OCI-LY1 (cell line): ENCODE results near the gene OR10G3.

Experiments
- H2AFZ ChIP-seq: fragments of 200-600 bp; sonication (generic), shearing (Covaris generic); 2 replicates; pipeline ENCODE4 v1.6.0; 2014; ENCODE audit warnings: antibody characterized with exemption, mild to moderate bottlenecking, low read length
- H3F3A ChIP-seq: fragments of 200-600 bp; sonication (generic), shearing (Covaris generic); 2 replicates; pipeline ENCODE4 v1.6.0; 2014; ENCODE audit warnings: mild to moderate bottlenecking, antibody characterized with exemption, low read length, moderate library complexity; ENCODE audit not compliant: insufficient read depth
- H3K27ac ChIP-seq: fragments of 200-600 bp; sonication (generic); 2 replicates; pipeline ENCODE4 v1.5.1; 2014; ENCODE audit warnings: low read length, mixed run types, mild to moderate bottlenecking, low read depth; ENCODE audit not compliant: poor library complexity, severe bottlenecking
- H3K27me3 ChIP-seq: fragments of 200-600 bp; sonication (generic); 2 replicates; pipeline ENCODE4 v1.6.0; 2014; ENCODE audit warnings: antibody characterized with exemption, mild to moderate bottlenecking, low read length, moderate library complexity; ENCODE audit not compliant: insufficient read depth
- H3K36me3 ChIP-seq: fragments of 200-600 bp; sonication (generic); 2 replicates; pipeline ENCODE4 v1.6.1; 2014; ENCODE audit warnings: mild to moderate bottlenecking, antibody characterized with exemption, low read length, moderate library complexity, mixed read lengths; ENCODE audit not compliant: insufficient read depth
- H3K4me1 ChIP-seq: fragments of 200-600 bp; sonication (generic); 2 replicates; pipeline ENCODE4 v1.5.1; 2014; ENCODE audit warnings: mild to moderate bottlenecking, low read length, moderate library complexity; ENCODE audit not compliant: insufficient read depth, severe bottlenecking
- H3K4me2 ChIP-seq: fragments of 200-600 bp; sonication (generic), shearing (Covaris generic); 2 replicates; pipeline ENCODE4 v1.6.1; 2014; ENCODE audit warnings: low read length
- H3K4me3 ChIP-seq: fragments of 200-600 bp; sonication (generic); 2 replicates; pipeline ENCODE4 v1.5.1; 2014; ENCODE audit warnings: low read length, low read depth, mild to moderate bottlenecking, mixed read lengths; ENCODE audit not compliant: poor library complexity, severe bottlenecking
- H3K79me2 ChIP-seq: fragments of 200-600 bp; shearing (Covaris generic); 2 replicates; pipeline ENCODE4 v1.6.1; 2016; ENCODE audit warnings: mixed run types, low read length, mixed read lengths; ENCODE audit not compliant: insufficient read depth
- H3K9ac ChIP-seq: fragments of 200-600 bp; sonication (generic), shearing (Covaris generic); 2 replicates; pipeline ENCODE4 v1.6.1; 2014; ENCODE audit warnings: mild to moderate bottlenecking, low read length, mixed read lengths
- H3K9me2 ChIP-seq: fragments of 200-600 bp; sonication (generic), shearing (Covaris generic); 2 replicates; pipeline ENCODE4 v1.6.1; 2014; ENCODE audit warnings: low read depth, mild to moderate bottlenecking, low read length, mixed read lengths
- H3K9me3 ChIP-seq: fragments of 200-600 bp; shearing (Covaris generic); 2 replicates; pipeline ENCODE4 v1.6.1; 2014; ENCODE audit warnings: low read length, mixed read lengths
- H4K20me1 ChIP-seq: fragments of 200-600 bp; sonication (generic), shearing (Covaris generic); 2 replicates; pipeline ENCODE4 v1.6.0; 2016; ENCODE audit warnings: mild to moderate bottlenecking, low read length; ENCODE audit not compliant: insufficient read depth
- EZH2 ChIP-seq: fragments of 200-600 bp; sonication (generic), shearing (Covaris generic); IDR thresholded peaks from 2 replicates; pipeline ENCODE4 v1.8.0; 2017; ENCODE audit warnings: borderline replicate concordance, mixed run types, mild to moderate bottlenecking, antibody characterized with exemption, low read length, moderate library complexity, mixed read lengths
- TF ChIP-seq, protein P1 (sequence below): fragments of 200-600 bp; sonication (generic), shearing (Covaris generic); IDR thresholded peaks from 2 replicates; pipeline ENCODE4 v1.5.1; 2017; ENCODE audit warnings: mild to moderate bottlenecking, antibody characterized with exemption, low read length, moderate library complexity, mixed read lengths

OR10G3 gene

DNA sequence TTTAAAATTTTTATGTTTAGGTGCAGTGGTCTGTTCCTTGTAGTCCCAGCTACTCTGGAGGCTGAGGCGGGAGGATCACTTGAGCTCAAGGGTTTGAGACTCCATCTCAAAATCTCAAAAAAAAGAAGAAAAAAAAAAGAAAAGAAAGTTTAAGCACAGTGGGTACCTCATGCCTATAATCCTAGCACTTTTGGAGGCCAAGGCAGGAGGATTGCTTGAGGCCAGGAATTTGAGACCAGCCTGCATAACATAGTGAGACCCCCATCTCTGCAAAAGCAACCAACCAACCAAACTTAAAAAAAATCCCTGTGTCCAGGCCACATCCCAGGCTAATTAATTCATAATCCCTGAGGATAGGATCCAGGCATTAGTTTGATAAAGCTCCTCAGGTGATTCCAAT is 50.4 kb downstream of the OR10G3 start:
- Histone ChIP-seq H3K9me2 (no peaks in the 10 kb centered on the region), H4K20me1 (no peaks in the 10 kb centered on the region), H3F3A (no peaks in the 10 kb centered on the region), H2AFZ (no peak overlapping the region), H3K36me3 (no peaks in the 10 kb centered on the region), H3K27me3 (no peaks in the 10 kb centered on the region; the same call in 1 of the 2 replicates), H3K4me1 (peaks cover 17% of the 10 kb centered on the region), H3K4me2 (no peak overlapping the region), H3K27ac (no peak overlapping the region), H3K9me3 (no peaks in the 10 kb centered on the region), H3K79me2 (no peaks in the 10 kb centered on the region), H3K9ac (no peak overlapping the region), H3K4me3 (no peak overlapping the region)
- no peak for TF ChIP-seq EZH2
- TF ChIP-seq, protein P1, sequence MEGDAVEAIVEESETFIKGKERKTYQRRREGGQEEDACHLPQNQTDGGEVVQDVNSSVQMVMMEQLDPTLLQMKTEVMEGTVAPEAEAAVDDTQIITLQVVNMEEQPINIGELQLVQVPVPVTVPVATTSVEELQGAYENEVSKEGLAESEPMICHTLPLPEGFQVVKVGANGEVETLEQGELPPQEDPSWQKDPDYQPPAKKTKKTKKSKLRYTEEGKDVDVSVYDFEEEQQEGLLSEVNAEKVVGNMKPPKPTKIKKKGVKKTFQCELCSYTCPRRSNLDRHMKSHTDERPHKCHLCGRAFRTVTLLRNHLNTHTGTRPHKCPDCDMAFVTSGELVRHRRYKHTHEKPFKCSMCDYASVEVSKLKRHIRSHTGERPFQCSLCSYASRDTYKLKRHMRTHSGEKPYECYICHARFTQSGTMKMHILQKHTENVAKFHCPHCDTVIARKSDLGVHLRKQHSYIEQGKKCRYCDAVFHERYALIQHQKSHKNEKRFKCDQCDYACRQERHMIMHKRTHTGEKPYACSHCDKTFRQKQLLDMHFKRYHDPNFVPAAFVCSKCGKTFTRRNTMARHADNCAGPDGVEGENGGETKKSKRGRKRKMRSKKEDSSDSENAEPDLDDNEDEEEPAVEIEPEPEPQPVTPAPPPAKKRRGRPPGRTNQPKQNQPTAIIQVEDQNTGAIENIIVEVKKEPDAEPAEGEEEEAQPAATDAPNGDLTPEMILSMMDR = no peak

- TF ChIP-seq, protein P1 = no peak
- TF ChIP-seq EZH2 = no peak
- H3K9me3 ChIP-seq = no peaks in the 10 kb centered on the region
- H3K27ac ChIP-seq = no peak overlapping the region
- no peaks in the 10 kb centered on the region for H3K36me3 ChIP-seq
- no peak overlapping the region for H3K4me2 ChIP-seq
- no peaks in the 10 kb centered on the region for H3K9me2 ChIP-seq
- H3F3A ChIP-seq = no peaks in the 10 kb centered on the region
- no peak overlapping the region for H3K9ac ChIP-seq
- no peaks in the 10 kb centered on the region for H3K79me2 ChIP-seq
- H2AFZ ChIP-seq = no peak overlapping the region
- H3K4me1 ChIP-seq = peaks cover 17% of the 10 kb centered on the region
- H3K27me3 ChIP-seq = no peaks in the 10 kb centered on the region; the same call in 1 of the 2 replicates
- H4K20me1 ChIP-seq = no peaks in the 10 kb centered on the region
- H3K4me3 ChIP-seq = no peak overlapping the region
Observed at GRCh38 chr14:21528381-21529348, 51.2 kb downstream of the OR10G3 start.

GRCh38 chr14:21527318-21527679 is 52.6 kb downstream of the OR10G3 start:
- no peaks in the 10 kb centered on the region for H3K79me2 ChIP-seq
- no peak overlapping the region for H3K4me2 ChIP-seq
- H3K4me1 ChIP-seq = peaks cover 17% of the 10 kb centered on the region
- H3F3A ChIP-seq = no peaks in the 10 kb centered on the region
- TF ChIP-seq EZH2 = no peak
- TF ChIP-seq, protein P1 = no peak
- no peaks in the 10 kb centered on the region for H3K9me2 ChIP-seq
- no peak overlapping the region for H3K4me3 ChIP-seq
- no peaks in the 10 kb centered on the region for H3K36me3 ChIP-seq
- H3K27me3 ChIP-seq = no peaks in the 10 kb centered on the region; the same call in 1 of the 2 replicates
- no peak overlapping the region for H2AFZ ChIP-seq
- no peaks in the 10 kb centered on the region for H3K9me3 ChIP-seq
- no peaks in the 10 kb centered on the region for H4K20me1 ChIP-seq
- no peak overlapping the region for H3K27ac ChIP-seq
- no peak overlapping the region for H3K9ac ChIP-seq
